NAMALWA (cell line): ENCODE results near the gene HRH4.

Experiments
- DNase-seq: peaks from one replicate; pipeline ENCODE4 v3.0.0-alpha.2; 2015; ENCODE audit warnings: low spot score

Gene HRH4

GRCh38 chr18:24506175-24506574, 45.7 kb downstream of the HRH4 start:
- no peak for DNase-seq

DNA sequence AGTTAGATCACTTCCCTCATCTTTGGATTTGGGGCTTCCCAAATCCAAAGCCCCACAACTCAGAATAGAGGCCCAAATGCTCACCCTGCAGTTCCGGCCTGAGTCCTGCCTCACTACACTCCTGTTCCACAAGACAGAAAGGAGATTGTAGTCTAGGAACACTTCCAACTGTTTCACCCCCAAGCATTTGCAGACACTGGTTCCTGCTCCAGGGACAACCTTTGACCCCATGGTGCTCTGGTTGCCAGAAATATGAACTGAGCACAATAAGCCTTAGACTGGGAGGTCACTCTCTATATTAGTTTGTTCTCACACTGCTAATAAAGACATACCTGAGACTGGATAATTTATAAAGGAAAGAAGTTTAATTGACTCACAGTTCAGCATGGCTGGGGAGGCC, 49.0 kb downstream of the HRH4 start:
- DNase-seq, result no peak

GRCh38 chr18:24514439-24514838, 54.0 kb downstream of the HRH4 start:
- DNase-seq, result peak; percentile 58

DNA sequence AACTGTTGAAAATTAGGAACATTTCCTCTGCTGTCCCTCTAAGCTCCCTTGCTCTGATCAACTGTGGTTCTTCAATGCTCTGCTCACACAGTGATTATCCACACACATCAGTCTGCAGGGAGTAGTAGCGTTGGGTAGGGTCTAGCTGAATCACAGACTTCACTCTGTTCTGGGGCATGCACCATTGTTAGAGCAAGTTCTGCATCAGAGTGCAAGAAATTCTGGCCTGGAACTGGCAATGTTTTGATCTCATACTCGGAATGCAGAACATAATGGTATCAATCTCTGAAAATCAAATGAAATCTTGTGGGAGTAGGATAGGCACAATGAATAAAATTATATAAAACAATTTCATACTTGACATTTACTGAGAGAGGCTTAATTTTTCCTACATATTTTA, 55.3 kb downstream of the HRH4 start:
- DNase-seq, result no peak

GRCh38 chr18:24516261-24516660, 55.8 kb downstream of the HRH4 start:
- no peak for DNase-seq

GRCh38 chr18:24517554-24517953, 57.1 kb downstream of the HRH4 start:
- no peak for DNase-seq

DNA sequence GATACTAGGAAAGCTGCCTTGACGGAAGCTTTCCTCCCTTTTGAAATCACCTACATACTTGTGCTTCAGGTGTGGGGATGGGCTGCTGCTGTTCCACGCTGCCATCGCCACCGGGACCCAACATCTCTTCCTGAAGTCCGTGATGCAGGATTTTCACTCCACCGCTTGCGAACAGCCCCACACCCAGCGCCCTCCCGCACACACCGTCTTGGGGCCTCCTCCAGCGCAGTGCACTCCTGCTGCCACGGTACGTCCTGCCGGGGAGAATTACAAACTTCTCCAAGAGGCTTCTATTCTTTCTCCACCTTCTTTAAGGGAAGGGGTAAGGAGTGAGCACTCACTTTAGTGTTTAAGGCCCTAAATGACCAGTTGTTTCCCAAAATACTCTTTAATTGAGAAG, 58.2 kb downstream of the HRH4 start:
- no peak for DNase-seq
